ENCODE results near the gene GATB.
A peak's percentile ranks its signal among the peaks of the same experiment; 100 is the strongest.

The GATB gene

GRCh38 chr4:151760712-151761661 lies at the start of gene GATB:
Gene GATB, minus strand, starts transcription at chr4:151761007. Its CDS starts 25 bp downstream, at chr4:151760982.
- peak; percentile 72 to 85 (median 78) for DNase-seq

GRCh38 chr4:151810476-151810875 lies 49.7 kb upstream of the GATB start:
- DNase-seq = no peak

GRCh38 chr4:151809716-151810115 lies 48.9 kb upstream of the GATB start:
- DNase-seq = no peak

- no peak for DNase-seq
Measured at GRCh38 chr4:151808542-151808941, 47.7 kb upstream of the GATB start.

GRCh38 chr4:151808120-151808529 lies 47.3 kb upstream of the GATB start:
- no peak for DNase-seq

GRCh38 chr4:151807220-151807619 lies 46.4 kb upstream of the GATB start:
- DNase-seq = no peak

- no peak for DNase-seq
Measured at GRCh38 chr4:151806511-151806927, 45.7 kb upstream of the GATB start.

GRCh38 chr4:151804821-151805220 lies 44.0 kb upstream of the GATB start:
- DNase-seq = no peak

GRCh38 chr4:151804086-151804630 lies 43.4 kb upstream of the GATB start:
- DNase-seq = no peak

GRCh38 chr4:151803246-151803645 lies 42.4 kb upstream of the GATB start:
- DNase-seq = no peak

- DNase-seq = peak; percentile 28 to 42 (median 32)
Measured at GRCh38 chr4:151801547-151802516, 41.0 kb upstream of the GATB start.

- DNase-seq = no peak
Measured at GRCh38 chr4:151799417-151800012, 38.7 kb upstream of the GATB start.

- DNase-seq = no peak
Measured at GRCh38 chr4:151798678-151799416, 38.0 kb upstream of the GATB start.

GRCh38 chr4:151797853-151798252 lies 37.0 kb upstream of the GATB start:
- no peak for DNase-seq

GRCh38 chr4:151797131-151797530 lies 36.3 kb upstream of the GATB start:
- DNase-seq = no peak

GRCh38 chr4:151796106-151796505 lies 35.3 kb upstream of the GATB start:
- no peak for DNase-seq

- no peak for DNase-seq
Measured at GRCh38 chr4:151792995-151793394, 32.2 kb upstream of the GATB start.

GRCh38 chr4:151792530-151792929 lies 31.7 kb upstream of the GATB start:
- DNase-seq = no peak

GRCh38 chr4:151788021-151788420 lies 27.2 kb upstream of the GATB start:
- DNase-seq = no peak

GRCh38 chr4:151786158-151786495 lies 25.3 kb upstream of the GATB start:
- no peak for DNase-seq

GRCh38 chr4:151785484-151786157 lies 24.8 kb upstream of the GATB start:
- DNase-seq = no peak

Measured in activated naive CD4-positive, alpha-beta T cell (primary cell).